K562 (cell line): ENCODE results near the gene LAMA5. TPM values are rescaled to one million over a fixed set of nuclear protein-coding genes. Genes with fewer than 3 reads are reported as not detected.

ENCODE experiments used
- CTCF ChIP-seq, 3 experiments: IDR thresholded peaks in 2 of 3; conservative IDR thresholded peaks in 1 of 3; 2 replicates each; pipeline ENCODE4 v1.5.1; 2011 to 2012; ENCODE audit warnings: low read length in 3 of 3, mild to moderate bottlenecking in 3 of 3, control low read depth in 2 of 3, improper control_type of control experiment in 1 of 3, inconsistent platforms in 1 of 3, low read depth in 1 of 3, mixed read lengths in 1 of 3, moderate library complexity in 1 of 3; ENCODE audit not compliant: insufficient read depth in 2 of 3
- HINFP ChIP-seq: fragments of 450-650 bp; conservative IDR thresholded peaks from 2 replicates; pipeline ENCODE4 v1.6.1; 2016; ENCODE audit warnings: missing genetic modification characterization, low read depth, mild to moderate bottlenecking, control low read depth, missing compliant biosample characterization
- HMBOX1 ChIP-seq: sonication (generic); IDR thresholded peaks from 2 replicates; pipeline ENCODE4 v1.6.1; 2016
- HMGN3 ChIP-seq: IDR thresholded peaks from 2 replicates; pipeline ENCODE4 v1.6.1; 2011; ENCODE audit warnings: borderline replicate concordance, low read depth, mild to moderate bottlenecking, mixed read lengths, low read length; ENCODE audit not compliant: insufficient read length; ENCODE audit errors: extremely low read depth
- KDM5B ChIP-seq: fragments of 200-600 bp; sonication (generic); IDR thresholded peaks from 2 replicates; pipeline ENCODE4 v1.6.1; 2012; ENCODE audit warnings: low read depth, mild to moderate bottlenecking, moderate library complexity, low read length, control low read depth, inconsistent platforms; ENCODE audit not compliant: insufficient replicate concordance
- MAX ChIP-seq: sonication (generic); formaldehyde crosslinking; IDR thresholded peaks from 2 replicates; pipeline ENCODE4 v1.9.0; 2022; ENCODE audit warnings: mild to moderate bottlenecking, missing genetic modification reagents
- MECOM ChIP-seq: fragments of 250-450 bp; sonication (Bioruptor Pico); IDR thresholded peaks from 2 replicates; pipeline ENCODE4 v1.8.0; 2022; ENCODE audit warnings: inconsistent platforms
- MED1 ChIP-seq: sonication (generic); formaldehyde crosslinking; IDR thresholded peaks from 2 replicates; pipeline ENCODE4 v1.8.1; 2023; ENCODE audit warnings: missing genetic modification reagents, borderline replicate concordance
- MTF1 ChIP-seq: fragments of 250-450 bp; sonication (Bioruptor Pico); IDR thresholded peaks from 2 replicates; pipeline ENCODE4 v1.9.0; 2021; ENCODE audit warnings: moderate library complexity, mild to moderate bottlenecking, inconsistent platforms, borderline replicate concordance
- PML ChIP-seq: IDR thresholded peaks from 2 replicates; pipeline ENCODE4 v1.6.1; 2012; ENCODE audit warnings: low read length, inconsistent platforms
- POLR2AphosphoS5 ChIP-seq: IDR thresholded peaks from 2 replicates; pipeline ENCODE4 v1.6.1; 2011; ENCODE audit warnings: mild to moderate bottlenecking, low read depth, low read length, moderate library complexity; ENCODE audit not compliant: control insufficient read depth, insufficient read depth
- POLR3G ChIP-seq: IDR thresholded peaks from 2 replicates; pipeline ENCODE4 v1.6.1; 2011; ENCODE audit not compliant: insufficient read length, insufficient replicate concordance; ENCODE audit errors: extremely low read depth
- SREBF2 ChIP-seq: sonication (generic); formaldehyde crosslinking; IDR thresholded peaks from 2 replicates; pipeline ENCODE4 v1.4.0; 2020; ENCODE audit warnings: mild to moderate bottlenecking, missing genetic modification reagents
- THAP7 ChIP-seq: fragments of 250-450 bp; sonication (Bioruptor Pico); IDR thresholded peaks from 2 replicates; pipeline ENCODE4 v1.5.0; 2021
- ZNF282 ChIP-seq: sonication (generic); formaldehyde crosslinking; IDR thresholded peaks from 2 replicates; pipeline ENCODE4 v1.8.1; 2023; ENCODE audit warnings: missing genetic modification reagents
- ZNF347 ChIP-seq: fragments of 450-650 bp; formaldehyde crosslinking; IDR thresholded peaks from 2 replicates; pipeline ENCODE4 v1.4.0; 2020; ENCODE audit warnings: low read depth, mild to moderate bottlenecking, moderate library complexity
- ZNF436 ChIP-seq: fragments of 250-450, 450-650 bp; sonication (Bioruptor Pico); formaldehyde crosslinking; IDR thresholded peaks from 2 replicates; pipeline ENCODE4 v1.7.0; 2020; ENCODE audit warnings: mild to moderate bottlenecking
- ZNF444 ChIP-seq: fragments of 250-450 bp; sonication (Bioruptor Pico); IDR thresholded peaks from 2 replicates; pipeline ENCODE4 v1.4.0; 2020; ENCODE audit warnings: mild to moderate bottlenecking, moderate library complexity
- ZNF583 ChIP-seq: fragments of 250-450 bp; sonication (Bioruptor Pico); IDR thresholded peaks from 2 replicates; pipeline ENCODE4 v1.4.0; 2020
- polyA plus RNA-seq, 8 experiments: library from polyadenylated mRNA; depleted of rRNA in 4 of 8; stranded (reverse) in 5 of 8; unstranded in 3 of 8; fragments of >200 nt; fragmentation: Nextera tagmentation in 2 of 8; fragmentation: Illumina TruSeq in 1 of 8; extraction: Ambion mirVana in 2 of 8; extraction: Trizol in 1 of 8; gene quantifications; 2 replicates each; pipeline versions ENCODE4 v1.2.1 to v1.2.3, GENCODE V29; 2011 to 2014; ENCODE audit warnings: inconsistent platforms in 1 of 8, missing spikeins in 1 of 8
- total RNA-seq, 7 experiments: library from RNA; depleted of rRNA in 6 of 7; stranded (reverse); fragments of >200 nt in 6 of 7; fragmentation: Illumina TruSeq in 2 of 7; extraction: Trizol in 2 of 7; gene quantifications; 2 replicates each; pipeline versions ENCODE4 v1.2.1 to v1.2.3, GENCODE V29; 2011 to 2021; ENCODE audit warnings: low replicate concordance in 1 of 7

LAMA5 gene
- total and polyA plus RNA-seq, 9 of the 15 experiments (the other 6 are each of a cell fraction or from before 2014, with no cell fraction given) = 0.31 to 101 (median 7.8) TPM

GRCh38 chr20:62388839-62389600 is 21.9 kb upstream of the LAMA5 start (continued):
- peak; percentile 54 for TF ChIP-seq KDM5B
- TF ChIP-seq HMGN3 = no peak
- TF ChIP-seq MECOM (CRISPR knock-in tag) = no peak
- TF ChIP-seq ZNF444 (CRISPR knock-in tag) = no peak
- TF ChIP-seq CTCF (IDR thresholded peaks at IDR 0.05 in 2 of 3, conservative IDR thresholded peaks at IDR 0.05 in 1 of 3; ENCODE audit: insufficient read depth in 2 of 3, low read depth in 1 of 3, low read length in 3 of 3) = 0 out of 6 replicates have a peak, but pooled peaks of 1 of the 3 experiments have one; percentile 29
- TF ChIP-seq POLR2AphosphoS5 = 0 out of 2 replicates have a peak, but pooled peaks have one; percentile 37
- TF ChIP-seq ZNF282 (CRISPR knock-in tag) = no peak
- TF ChIP-seq HINFP (tag) = no peak
- no peak for TF ChIP-seq THAP7 (CRISPR knock-in tag)
- TF ChIP-seq HMBOX1 = no peak
- no peak for TF ChIP-seq MAX (CRISPR knock-in tag)
- no peak for TF ChIP-seq MTF1 (CRISPR knock-in tag)
- no peak for TF ChIP-seq ZNF583 (CRISPR knock-in tag)
- TF ChIP-seq POLR3G = no peak
- TF ChIP-seq ZNF436 (CRISPR knock-in tag) = no peak
- no peak for TF ChIP-seq SREBF2 (CRISPR knock-in tag)
- peak; percentile 20; the same call in 1 of the 2 replicates for TF ChIP-seq PML
- no peak for TF ChIP-seq MED1 (CRISPR knock-in tag)
- no peak for TF ChIP-seq ZNF347 (CRISPR knock-in tag)
